ENCODE data around the gene TTC33. TPM values are rescaled to one million over a fixed set of nuclear protein-coding genes. Genes with fewer than 3 reads are reported as not detected.

TTC33 gene
- total RNA-seq, 1 donor from 2014 or later: 14.3 TPM

DNA sequence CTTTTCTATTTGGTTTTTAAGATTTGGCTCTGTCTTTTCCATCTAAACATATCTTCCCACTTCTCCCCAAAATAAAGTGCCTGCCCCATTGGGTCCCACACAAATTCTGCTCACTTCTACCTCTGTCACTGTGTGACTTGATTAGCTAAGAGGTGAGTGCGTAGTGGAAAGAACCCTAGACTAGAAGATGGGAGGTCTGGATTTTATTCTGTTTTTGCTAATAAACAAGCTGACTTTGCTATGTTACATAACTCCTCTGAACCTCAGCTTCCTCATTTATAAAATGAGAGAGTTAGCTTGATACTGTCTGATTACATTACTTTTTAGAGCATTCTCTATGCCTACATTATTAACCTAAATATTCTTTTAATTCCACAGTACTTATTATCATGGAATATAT, 127.4 kb downstream of the TTC33 start:
- no peak overlapping the region for H3K27ac ChIP-seq (replicated peaks)
- intact Hi-C loops (cut with micrococcal nuclease): no loop called here
- H3K36me3 ChIP-seq: no peaks in the 10 kb centered on the region
- no peaks in the 10 kb centered on the region for H3K9me3 ChIP-seq (replicated peaks)
- H3K4me1 ChIP-seq: peaks cover 5% of the 10 kb centered on the region
- no peak for DNase-seq
- no peak for TF ChIP-seq CTCF (IDR thresholded peaks at IDR 0.05; ENCODE audit: borderline replicate concordance)
- no peaks in the 10 kb centered on the region for H3K27me3 ChIP-seq (ENCODE audit: low read depth)
- no peak overlapping the region for H3K4me3 ChIP-seq

GRCh38 chr5:40627706-40628105, 128.1 kb downstream of the TTC33 start:
- Histone ChIP-seq H3K36me3 (no peaks in the 10 kb centered on the region), H3K4me1 (peaks cover 12% of the 10 kb centered on the region), H3K27ac (replicated peaks) (no peak overlapping the region), H3K27me3 (ENCODE audit: low read depth) (no peaks in the 10 kb centered on the region), H3K4me3 (no peak overlapping the region), H3K9me3 (replicated peaks) (no peaks in the 10 kb centered on the region)
- no peak for DNase-seq
- intact Hi-C loops (cut with micrococcal nuclease): no loop called here
- TF ChIP-seq CTCF (IDR thresholded peaks at IDR 0.05; ENCODE audit: borderline replicate concordance): no peak

- no peak for DNase-seq
- no peak for TF ChIP-seq CTCF (IDR thresholded peaks at IDR 0.05; ENCODE audit: borderline replicate concordance)
- Histone ChIP-seq H3K27me3 (ENCODE audit: low read depth) (no peaks in the 10 kb centered on the region), H3K4me1 (peaks cover 13% of the 10 kb centered on the region), H3K9me3 (replicated peaks) (no peaks in the 10 kb centered on the region), H3K4me3 (no peak overlapping the region), H3K36me3 (no peaks in the 10 kb centered on the region), H3K27ac (replicated peaks) (no peak overlapping the region)
- intact Hi-C loops (cut with micrococcal nuclease): no loop called here
These were observed 129.0 kb downstream of the TTC33 start for GRCh38 chr5:40626801-40627200.

DNA sequence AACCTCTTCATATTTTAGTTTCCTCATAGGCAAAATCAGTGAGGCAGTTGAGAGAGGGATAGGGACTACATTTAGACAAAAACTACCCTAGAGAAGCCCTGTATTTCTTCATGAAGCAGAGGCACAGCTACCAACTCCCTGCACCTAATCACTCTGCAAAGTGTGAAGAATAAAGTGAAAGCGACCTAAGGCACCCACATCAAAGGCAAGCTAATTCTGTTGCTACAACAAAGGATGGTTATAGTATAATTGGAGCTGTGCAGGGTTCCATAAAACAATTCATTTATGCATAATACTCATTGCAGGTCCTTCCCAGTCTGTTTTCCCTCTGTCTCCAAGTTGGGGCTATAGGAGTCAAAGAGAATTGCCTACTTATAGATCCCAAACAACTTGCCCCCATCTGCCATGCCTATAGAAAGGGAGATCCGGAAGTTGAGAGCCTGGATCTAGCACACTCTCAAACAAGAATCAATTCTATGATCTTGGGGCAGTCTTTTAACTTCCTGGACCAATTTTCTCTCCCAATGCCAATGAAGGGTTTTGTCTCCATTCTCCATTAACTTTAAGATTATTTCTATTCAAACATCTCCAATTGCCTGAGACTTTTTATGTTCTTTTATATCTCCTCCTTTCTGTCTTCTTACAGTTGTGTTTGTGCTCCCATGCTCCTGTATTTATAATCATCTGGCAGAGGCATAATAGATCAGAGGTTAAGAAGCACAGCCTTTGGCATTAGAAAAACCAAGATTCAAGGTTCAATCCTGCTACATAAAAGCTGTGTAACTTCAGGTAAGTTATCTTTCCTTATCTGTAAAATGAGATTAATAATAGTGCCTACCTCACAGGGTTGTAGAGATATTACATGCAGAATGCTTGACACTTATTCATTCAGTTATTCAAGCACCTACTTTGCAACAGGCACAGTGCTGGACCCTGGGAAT, 132.0 kb downstream of the TTC33 start:
- H3K27ac ChIP-seq (replicated peaks): peak overlapping the region; percentile 70

More for the DNA sequence above, 132.0 kb downstream of the TTC33 start:
- no peak for DNase-seq
- no peak for TF ChIP-seq CTCF (IDR thresholded peaks at IDR 0.05; ENCODE audit: borderline replicate concordance)
- Histone ChIP-seq H3K4me1 (peaks cover 13% of the 10 kb centered on the region), H3K27me3 (ENCODE audit: low read depth) (no peaks in the 10 kb centered on the region), H3K4me3 (no peak overlapping the region), H3K9me3 (replicated peaks) (no peaks in the 10 kb centered on the region), H3K36me3 (no peaks in the 10 kb centered on the region)
- intact Hi-C loops (cut with micrococcal nuclease): no loop called here
